LNCaP clone FGC (cell line): Measurements from ENCODE around the gene RAD18.
A peak's percentile ranks its signal among the peaks of the same experiment; 100 is the strongest.

Experiments
- DNase-seq: peaks from one replicate; pipeline ENCODE4 v3.0.0-alpha.2; 2011; ENCODE audit warnings: low read depth
- H3K4me3 ChIP-seq: 2 replicates; pipeline ENCODE4 v1.5.1; 2011; ENCODE audit warnings: mild to moderate bottlenecking, low read depth, low read length, control low read depth
- CTCF ChIP-seq: IDR thresholded peaks from 2 replicates; pipeline ENCODE4 v1.5.1; 2012; ENCODE audit warnings: mild to moderate bottlenecking; ENCODE audit not compliant: control insufficient read depth, insufficient read depth; ENCODE audit errors: extremely low read depth

Gene RAD18

DNA sequence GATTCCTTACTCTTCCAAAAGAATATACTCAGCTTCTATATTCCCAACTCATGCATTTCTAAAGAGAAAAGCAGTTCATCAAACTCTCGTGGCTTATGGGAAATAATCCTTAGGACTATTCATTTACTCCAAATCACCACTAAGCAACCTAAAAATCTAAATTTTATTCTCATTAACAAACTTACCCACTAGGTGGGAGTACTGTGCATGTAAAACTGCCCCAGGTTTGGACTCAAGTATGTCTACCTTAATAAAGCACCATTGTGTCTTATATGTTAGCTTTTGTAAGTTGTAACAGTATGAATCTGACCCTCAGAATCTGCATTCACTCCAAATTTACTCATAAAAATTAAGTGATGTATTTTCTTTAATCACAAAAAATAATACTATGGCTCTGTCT lies 25.3 kb downstream of the RAD18 start:
- peak; percentile 34 for TF ChIP-seq CTCF
- no peak for DNase-seq
- no peak overlapping the region for H3K4me3 ChIP-seq

- TF ChIP-seq CTCF = no peak
- no peak overlapping the region for H3K4me3 ChIP-seq
- DNase-seq = peak; percentile 46
Measured at GRCh38 chr3:8937064-8938020, 25.9 kb downstream of the RAD18 start.

DNA sequence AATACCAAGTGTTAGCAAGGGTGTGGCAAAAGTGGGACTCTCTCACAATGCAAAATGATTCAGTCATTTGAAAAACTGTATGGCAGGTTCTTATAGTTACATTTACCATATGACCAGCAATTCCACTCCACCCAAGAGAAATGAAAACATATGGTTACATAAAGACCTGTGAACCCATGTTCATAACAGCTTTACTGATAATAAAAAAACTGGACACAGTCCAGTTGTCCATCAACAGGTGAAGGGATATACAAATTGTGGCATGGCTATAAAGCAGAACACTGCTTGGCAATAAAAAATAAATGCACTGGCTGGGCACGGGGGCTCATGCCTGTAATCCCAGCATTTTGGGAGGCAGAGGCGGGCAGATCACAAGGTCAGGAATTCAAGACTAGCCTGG lies 30.8 kb downstream of the RAD18 start:
- no peak overlapping the region for H3K4me3 ChIP-seq
- peak; percentile 55 for DNase-seq
- TF ChIP-seq CTCF = no peak

- no peak overlapping the region for H3K4me3 ChIP-seq
- TF ChIP-seq CTCF = no peak
- DNase-seq = no peak
Measured at GRCh38 chr3:8931342-8931741, 31.9 kb downstream of the RAD18 start.

DNA sequence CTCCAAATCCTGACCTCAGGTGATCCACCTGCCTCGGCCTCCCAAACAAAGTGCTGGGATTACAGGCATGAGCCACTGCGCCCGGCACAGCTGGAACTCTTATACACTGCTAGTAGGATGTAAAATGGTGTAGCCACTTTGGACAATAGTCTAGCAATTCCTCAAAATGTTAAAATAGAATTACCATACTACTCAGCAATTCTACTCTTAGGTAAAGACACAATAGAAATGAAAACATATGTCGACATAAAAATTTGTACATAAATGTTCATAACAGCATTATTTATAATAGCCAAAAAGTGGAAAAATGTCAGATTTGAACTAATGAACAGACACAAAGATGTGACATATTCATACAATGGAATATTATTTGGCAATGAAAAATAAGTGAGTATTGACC lies 33.4 kb downstream of the RAD18 start:
- no peak for DNase-seq
- TF ChIP-seq CTCF = no peak

DNA sequence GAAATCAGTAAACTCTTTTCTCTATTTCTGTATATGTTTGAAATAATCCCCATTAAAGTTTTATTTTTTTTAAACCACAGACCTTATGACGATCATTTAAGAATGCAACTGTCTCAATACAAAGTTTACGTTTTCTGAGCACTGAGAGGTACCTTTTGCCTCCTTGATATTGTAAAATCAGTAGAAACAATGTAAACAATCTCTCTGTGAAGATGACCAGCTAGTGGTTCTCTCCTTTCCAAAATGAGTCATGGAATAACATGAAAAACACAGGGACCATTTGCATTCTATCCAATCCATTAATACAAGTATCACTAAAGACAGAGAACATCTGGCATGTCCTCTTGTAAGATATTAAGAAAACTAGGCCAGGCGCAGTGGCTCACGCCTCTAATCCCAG lies 48.8 kb downstream of the RAD18 start:
- no peak for DNase-seq
- no peak overlapping the region for H3K4me3 ChIP-seq
- no peak for TF ChIP-seq CTCF

More for the DNA sequence above, 33.4 kb downstream of the RAD18 start:
- H3K4me3 ChIP-seq = no peak overlapping the region
